Measurements from ENCODE around the gene SPR.

SPR gene

GRCh38 chr2:72887032-72887739 is at the start of gene SPR:
Gene SPR, plus strand, starts transcription at chr2:72887408. Its CDS starts 25 bp downstream, at chr2:72887433.
- DNase-seq (ENCODE audit: extremely low read depth, low read depth) = no peak
- TF ChIP-seq CTCF (IDR thresholded peaks at IDR 0.05; ENCODE audit: low read depth, low read length) = no peak

- no peak for DNase-seq (ENCODE audit: extremely low read depth, low read depth)
- TF ChIP-seq CTCF (IDR thresholded peaks at IDR 0.05; ENCODE audit: low read depth, low read length) = no peak
Observed at GRCh38 chr2:72840066-72840465, 47.1 kb upstream of the SPR start.

GRCh38 chr2:72841462-72842125 is 45.6 kb upstream of the SPR start:
- no peak for TF ChIP-seq CTCF (IDR thresholded peaks at IDR 0.05; ENCODE audit: low read depth, low read length)
- no peak for DNase-seq (ENCODE audit: extremely low read depth, low read depth)

GRCh38 chr2:72843301-72843700 is 43.9 kb upstream of the SPR start:
- DNase-seq (ENCODE audit: extremely low read depth, low read depth) = no peak
- TF ChIP-seq CTCF (IDR thresholded peaks at IDR 0.05; ENCODE audit: low read depth, low read length) = no peak

GRCh38 chr2:72846171-72847095 is 40.8 kb upstream of the SPR start:
- TF ChIP-seq CTCF (IDR thresholded peaks at IDR 0.05; ENCODE audit: low read depth, low read length) = no peak
- DNase-seq (ENCODE audit: extremely low read depth, low read depth) = no peak

GRCh38 chr2:72847534-72848315 is 39.5 kb upstream of the SPR start:
- TF ChIP-seq CTCF (IDR thresholded peaks at IDR 0.05; ENCODE audit: low read depth, low read length) = no peak
- no peak for DNase-seq (ENCODE audit: extremely low read depth, low read depth)
